A673 (cell line): Measurements from ENCODE around the gene SLC6A12.

ENCODE experiments used
- CTCF ChIP-seq: fragments of 300-800, 200-600 bp; sonication (generic); conservative IDR thresholded peaks from 2 replicates; pipeline ENCODE4 v1.5.1; 2017; ENCODE audit warnings: low read depth, mild to moderate bottlenecking, antibody characterized with exemption, low read length, moderate library complexity, mixed read lengths
- EZH2 ChIP-seq: fragments of 200-600 bp; sonication (generic); IDR thresholded peaks from 2 replicates; pipeline ENCODE4 v1.6.1; 2017; ENCODE audit warnings: borderline replicate concordance, low read depth, mild to moderate bottlenecking, mixed read lengths, antibody characterized with exemption, low read length; ENCODE audit not compliant: poor library complexity, severe bottlenecking

- TF ChIP-seq CTCF = no peak
- TF ChIP-seq EZH2 = no peak
Measured at GRCh38 chr12:198705-199104, 15.3 kb downstream of the SLC6A12 start.
